A549 (cell line): Measurements from ENCODE around the gene SPAG9.

Source experiments
- CHD2 ChIP-seq: fragments of 150-350 bp; IDR thresholded peaks from 2 replicates; pipeline ENCODE4 v1.6.1; 2014; ENCODE audit warnings: low read length; ENCODE audit not compliant: partially characterized antibody
- CHD4 ChIP-seq: fragments of 200-600 bp; sonication (generic); IDR thresholded peaks from 2 replicates; pipeline ENCODE4 v1.6.1; 2016; ENCODE audit warnings: antibody characterized with exemption, mild to moderate bottlenecking, borderline replicate concordance
- FOSL2 ChIP-seq, 2 experiments: fragments of 450-650 bp in 1 of 2; fragments of >200 bp in 1 of 2; sonication (Bioruptor Twin) in 1 of 2; formaldehyde crosslinking; IDR thresholded peaks; 2 replicates each; pipeline versions ENCODE4 v1.5.0 to v1.6.1; 2016 to 2020; ENCODE audit warnings: mild to moderate bottlenecking in 1 of 2, moderate library complexity in 1 of 2
- NR3C1 ChIP-seq: fragments of >200 bp; sonication (Bioruptor Twin); formaldehyde crosslinking; IDR thresholded peaks from 3 replicates; pipeline ENCODE4 v1.6.1; 2017
- PHF8 ChIP-seq: fragments of 200-600 bp; sonication (generic); IDR thresholded peaks from 2 replicates; pipeline ENCODE4 v1.6.1; 2016; ENCODE audit warnings: low read depth, mild to moderate bottlenecking, antibody characterized with exemption, moderate library complexity, borderline replicate concordance
- POLR2A ChIP-seq: IDR thresholded peaks from 2 replicates; pipeline ENCODE4 v1.6.1; 2012; ENCODE audit warnings: mild to moderate bottlenecking, low read length
- RCOR1 ChIP-seq: fragments of 150-350 bp; IDR thresholded peaks from 2 replicates; pipeline ENCODE4 v1.6.1; 2014; ENCODE audit warnings: antibody characterized with exemption, low read length, low read depth
- REST ChIP-seq: fragments of 200-600 bp; sonication (generic); IDR thresholded peaks from 2 replicates; pipeline ENCODE4 v1.6.1; 2016; ENCODE audit warnings: antibody characterized with exemption, mild to moderate bottlenecking, moderate library complexity
- ZNF302 ChIP-seq: fragments of 250-450 bp; sonication (Bioruptor Pico); IDR thresholded peaks from 2 replicates; pipeline ENCODE4 v1.9.0; 2021; ENCODE audit warnings: inconsistent platforms, mild to moderate bottlenecking, moderate library complexity
- TF ChIP-seq, protein P1 (sequence below): fragments of >200 bp; sonication (Bioruptor Twin); formaldehyde crosslinking; IDR thresholded peaks from 3 replicates; pipeline ENCODE4 v1.5.1; 2016
- TF ChIP-seq, protein P2 (sequence below): IDR thresholded peaks from 2 replicates; pipeline ENCODE4 v1.6.1; 2012
- TF ChIP-seq, protein P3 (sequence below): IDR thresholded peaks from 2 replicates; pipeline ENCODE4 v1.6.1; 2012

- TF ChIP-seq PHF8: no peak
- TF ChIP-seq NR3C1: no peak
- TF ChIP-seq, protein P1, sequence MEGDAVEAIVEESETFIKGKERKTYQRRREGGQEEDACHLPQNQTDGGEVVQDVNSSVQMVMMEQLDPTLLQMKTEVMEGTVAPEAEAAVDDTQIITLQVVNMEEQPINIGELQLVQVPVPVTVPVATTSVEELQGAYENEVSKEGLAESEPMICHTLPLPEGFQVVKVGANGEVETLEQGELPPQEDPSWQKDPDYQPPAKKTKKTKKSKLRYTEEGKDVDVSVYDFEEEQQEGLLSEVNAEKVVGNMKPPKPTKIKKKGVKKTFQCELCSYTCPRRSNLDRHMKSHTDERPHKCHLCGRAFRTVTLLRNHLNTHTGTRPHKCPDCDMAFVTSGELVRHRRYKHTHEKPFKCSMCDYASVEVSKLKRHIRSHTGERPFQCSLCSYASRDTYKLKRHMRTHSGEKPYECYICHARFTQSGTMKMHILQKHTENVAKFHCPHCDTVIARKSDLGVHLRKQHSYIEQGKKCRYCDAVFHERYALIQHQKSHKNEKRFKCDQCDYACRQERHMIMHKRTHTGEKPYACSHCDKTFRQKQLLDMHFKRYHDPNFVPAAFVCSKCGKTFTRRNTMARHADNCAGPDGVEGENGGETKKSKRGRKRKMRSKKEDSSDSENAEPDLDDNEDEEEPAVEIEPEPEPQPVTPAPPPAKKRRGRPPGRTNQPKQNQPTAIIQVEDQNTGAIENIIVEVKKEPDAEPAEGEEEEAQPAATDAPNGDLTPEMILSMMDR: no peak
- TF ChIP-seq, protein P2, sequence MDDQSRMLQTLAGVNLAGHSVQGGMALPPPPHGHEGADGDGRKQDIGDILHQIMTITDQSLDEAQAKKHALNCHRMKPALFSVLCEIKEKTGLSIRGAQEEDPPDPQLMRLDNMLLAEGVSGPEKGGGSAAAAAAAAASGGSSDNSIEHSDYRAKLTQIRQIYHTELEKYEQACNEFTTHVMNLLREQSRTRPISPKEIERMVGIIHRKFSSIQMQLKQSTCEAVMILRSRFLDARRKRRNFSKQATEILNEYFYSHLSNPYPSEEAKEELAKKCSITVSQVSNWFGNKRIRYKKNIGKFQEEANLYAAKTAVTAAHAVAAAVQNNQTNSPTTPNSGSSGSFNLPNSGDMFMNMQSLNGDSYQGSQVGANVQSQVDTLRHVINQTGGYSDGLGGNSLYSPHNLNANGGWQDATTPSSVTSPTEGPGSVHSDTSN: no peak
- TF ChIP-seq POLR2A: no peak
- TF ChIP-seq FOSL2 (IDR thresholded peaks at IDR 0.05): no peak
- TF ChIP-seq FOSL2 (CRISPR knock-in tag; IDR thresholded peaks at IDR 0.05): no peak
- no peak for TF ChIP-seq REST
- TF ChIP-seq ZNF302: no peak
- TF ChIP-seq, protein P3, sequence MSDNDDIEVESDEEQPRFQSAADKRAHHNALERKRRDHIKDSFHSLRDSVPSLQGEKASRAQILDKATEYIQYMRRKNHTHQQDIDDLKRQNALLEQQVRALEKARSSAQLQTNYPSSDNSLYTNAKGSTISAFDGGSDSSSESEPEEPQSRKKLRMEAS: no peak
- no peak for TF ChIP-seq RCOR1
- TF ChIP-seq CHD4: no peak
- TF ChIP-seq CHD2: no peak
These were observed 23.8 kb upstream of the SPAG9 start for GRCh38 chr17:51144266-51145022.
